SK-N-SH treated with all-trans-retinoic acid at 6 μM for 48 hours (cell line): ENCODE data around the gene FGF14.

Experiments used
- ATAC-seq: fragments of 200-7000 bp; cut with Tn5 transposase; 3 replicates; pipeline ENCODE4 v1.9.1; 2020; ENCODE audit warnings: mild to moderate bottlenecking, moderate library complexity
- ARNTL ChIP-seq: fragments of 450-650 bp; formaldehyde crosslinking; IDR thresholded peaks from 2 replicates; pipeline ENCODE4 v1.5.0; 2020; ENCODE audit warnings: low read depth, mild to moderate bottlenecking, moderate library complexity, borderline replicate concordance
- BACH2 ChIP-seq: fragments of 250-450 bp; sonication (Bioruptor Pico); IDR thresholded peaks from 2 replicates; pipeline ENCODE4 v1.9.0; 2021; ENCODE audit warnings: mild to moderate bottlenecking, borderline replicate concordance
- CREB5 ChIP-seq: fragments of 250-450 bp; sonication (Bioruptor Pico); IDR thresholded peaks from 2 replicates; pipeline ENCODE4 v1.5.1; 2020; ENCODE audit warnings: low read depth, mild to moderate bottlenecking, moderate library complexity
- CSDC2 ChIP-seq: fragments of 250-450 bp; sonication (Bioruptor Pico); IDR thresholded peaks from 2 replicates; pipeline ENCODE4 v1.5.0; 2020; ENCODE audit warnings: mild to moderate bottlenecking, moderate library complexity
- ESRRG ChIP-seq: fragments of 250-450 bp; sonication (Bioruptor Pico); IDR thresholded peaks from 2 replicates; pipeline ENCODE4 v1.6.1; 2021; ENCODE audit warnings: mild to moderate bottlenecking
- GLIS3 ChIP-seq: fragments of 250-450 bp; sonication (Bioruptor Pico); IDR thresholded peaks from 2 replicates; pipeline ENCODE4 v1.5.0; 2020; ENCODE audit warnings: mild to moderate bottlenecking, moderate library complexity
- ISL1 ChIP-seq: fragments of 250-450 bp; sonication (Bioruptor Pico); IDR thresholded peaks from 2 replicates; pipeline ENCODE4 v2.1.2; 2022; ENCODE audit warnings: mild to moderate bottlenecking, moderate library complexity
- OSR1 ChIP-seq: fragments of 250-450 bp; sonication (Bioruptor Pico); IDR thresholded peaks from 2 replicates; pipeline ENCODE4 v1.8.0; 2022; ENCODE audit warnings: moderate library complexity, mild to moderate bottlenecking, inconsistent platforms
- PATZ1 ChIP-seq: fragments of 250-450 bp; sonication (Bioruptor Pico); IDR thresholded peaks from 2 replicates; pipeline ENCODE4 v1.8.0; 2020; ENCODE audit warnings: mild to moderate bottlenecking, moderate library complexity, borderline replicate concordance
- PPARA ChIP-seq: fragments of 250-450 bp; sonication (Bioruptor Pico); IDR thresholded peaks from 2 replicates; pipeline ENCODE4 v1.5.0; 2020; ENCODE audit warnings: mild to moderate bottlenecking, borderline replicate concordance
- RARB ChIP-seq: fragments of 250-450 bp; sonication (Bioruptor Pico); IDR thresholded peaks from 2 replicates; pipeline ENCODE4 v1.8.0; 2021; ENCODE audit warnings: mild to moderate bottlenecking, moderate library complexity
- SNAI2 ChIP-seq: fragments of 250-450 bp; sonication (Bioruptor Pico); IDR thresholded peaks from 2 replicates; pipeline ENCODE4 v1.5.0; 2020; ENCODE audit warnings: mild to moderate bottlenecking, moderate library complexity
- TCF4 ChIP-seq: fragments of 250-450 bp; sonication (Bioruptor Pico); IDR thresholded peaks from 2 replicates; pipeline ENCODE4 v1.8.0; 2021; ENCODE audit warnings: mild to moderate bottlenecking, moderate library complexity, borderline replicate concordance
- TOX ChIP-seq: fragments of 250-450 bp; sonication (Bioruptor Pico); IDR thresholded peaks from 2 replicates; pipeline ENCODE4 v1.8.0; 2021; ENCODE audit warnings: mild to moderate bottlenecking, moderate library complexity, borderline replicate concordance
- ZC3H10 ChIP-seq: fragments of 250-450 bp; sonication (Bioruptor Pico); IDR thresholded peaks from 2 replicates; pipeline ENCODE4 v1.5.1; 2021; ENCODE audit warnings: mild to moderate bottlenecking, moderate library complexity
- ZFP30 ChIP-seq: fragments of 450-650 bp; formaldehyde crosslinking; IDR thresholded peaks from 2 replicates; pipeline ENCODE4 v1.5.0; 2022; ENCODE audit warnings: mild to moderate bottlenecking, moderate library complexity
- ZNF565 ChIP-seq: fragments of 450-650 bp; formaldehyde crosslinking; conservative IDR thresholded peaks from 2 replicates; pipeline ENCODE4 v1.5.0; 2020; ENCODE audit warnings: low read depth, mild to moderate bottlenecking, moderate library complexity
- ZNF70 ChIP-seq: fragments of 450-650 bp; formaldehyde crosslinking; IDR thresholded peaks from 2 replicates; pipeline ENCODE4 v1.5.0; 2020; ENCODE audit warnings: mild to moderate bottlenecking, moderate library complexity
- ZNF8 ChIP-seq: fragments of 450-650 bp; formaldehyde crosslinking; IDR thresholded peaks from 2 replicates; pipeline ENCODE4 v1.5.0; 2020; ENCODE audit warnings: mild to moderate bottlenecking, moderate library complexity
- TF ChIP-seq, protein P1 (sequence below): fragments of 250-450 bp; sonication (Bioruptor Pico); IDR thresholded peaks from 2 replicates; pipeline ENCODE4 v1.5.0; 2020; ENCODE audit warnings: mild to moderate bottlenecking, moderate library complexity
- TF ChIP-seq, protein P2 (sequence below): fragments of 250-450 bp; sonication (Bioruptor Pico); IDR thresholded peaks from 2 replicates; pipeline ENCODE4 v1.5.1; 2021; ENCODE audit warnings: mild to moderate bottlenecking, moderate library complexity
- TF ChIP-seq, protein P3 (sequence below): fragments of 250-450 bp; sonication (Bioruptor Pico); IDR thresholded peaks from 2 replicates; pipeline ENCODE4 v1.8.0; 2021; ENCODE audit warnings: low read depth, mild to moderate bottlenecking, moderate library complexity, borderline replicate concordance

FGF14 gene

GRCh38 chr13:102117175-102117831, 284.5 kb downstream of the FGF14 start:
- no peak for TF ChIP-seq PATZ1 (CRISPR knock-in tag)
- TF ChIP-seq SNAI2 (CRISPR knock-in tag): no peak
- TF ChIP-seq, protein P1, sequence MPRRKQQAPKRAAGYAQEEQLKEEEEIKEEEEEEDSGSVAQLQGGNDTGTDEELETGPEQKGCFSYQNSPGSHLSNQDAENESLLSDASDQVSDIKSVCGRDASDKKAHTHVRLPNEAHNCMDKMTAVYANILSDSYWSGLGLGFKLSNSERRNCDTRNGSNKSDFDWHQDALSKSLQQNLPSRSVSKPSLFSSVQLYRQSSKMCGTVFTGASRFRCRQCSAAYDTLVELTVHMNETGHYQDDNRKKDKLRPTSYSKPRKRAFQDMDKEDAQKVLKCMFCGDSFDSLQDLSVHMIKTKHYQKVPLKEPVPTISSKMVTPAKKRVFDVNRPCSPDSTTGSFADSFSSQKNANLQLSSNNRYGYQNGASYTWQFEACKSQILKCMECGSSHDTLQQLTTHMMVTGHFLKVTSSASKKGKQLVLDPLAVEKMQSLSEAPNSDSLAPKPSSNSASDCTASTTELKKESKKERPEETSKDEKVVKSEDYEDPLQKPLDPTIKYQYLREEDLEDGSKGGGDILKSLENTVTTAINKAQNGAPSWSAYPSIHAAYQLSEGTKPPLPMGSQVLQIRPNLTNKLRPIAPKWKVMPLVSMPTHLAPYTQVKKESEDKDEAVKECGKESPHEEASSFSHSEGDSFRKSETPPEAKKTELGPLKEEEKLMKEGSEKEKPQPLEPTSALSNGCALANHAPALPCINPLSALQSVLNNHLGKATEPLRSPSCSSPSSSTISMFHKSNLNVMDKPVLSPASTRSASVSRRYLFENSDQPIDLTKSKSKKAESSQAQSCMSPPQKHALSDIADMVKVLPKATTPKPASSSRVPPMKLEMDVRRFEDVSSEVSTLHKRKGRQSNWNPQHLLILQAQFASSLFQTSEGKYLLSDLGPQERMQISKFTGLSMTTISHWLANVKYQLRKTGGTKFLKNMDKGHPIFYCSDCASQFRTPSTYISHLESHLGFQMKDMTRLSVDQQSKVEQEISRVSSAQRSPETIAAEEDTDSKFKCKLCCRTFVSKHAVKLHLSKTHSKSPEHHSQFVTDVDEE (CRISPR knock-in tag): no peak
- no peak for TF ChIP-seq BACH2 (CRISPR knock-in tag)
- TF ChIP-seq CREB5: no peak
- TF ChIP-seq ZNF8 (CRISPR knock-in tag): no peak
- TF ChIP-seq ARNTL (CRISPR knock-in tag): no peak
- no peak for TF ChIP-seq ESRRG
- TF ChIP-seq OSR1 (CRISPR knock-in tag): no peak
- no peak for TF ChIP-seq CSDC2 (CRISPR knock-in tag)
- TF ChIP-seq ISL1 (CRISPR knock-in tag): no peak
- TF ChIP-seq ZNF565: no peak
- no peak for TF ChIP-seq ZFP30 (CRISPR knock-in tag)
- TF ChIP-seq, protein P2, sequence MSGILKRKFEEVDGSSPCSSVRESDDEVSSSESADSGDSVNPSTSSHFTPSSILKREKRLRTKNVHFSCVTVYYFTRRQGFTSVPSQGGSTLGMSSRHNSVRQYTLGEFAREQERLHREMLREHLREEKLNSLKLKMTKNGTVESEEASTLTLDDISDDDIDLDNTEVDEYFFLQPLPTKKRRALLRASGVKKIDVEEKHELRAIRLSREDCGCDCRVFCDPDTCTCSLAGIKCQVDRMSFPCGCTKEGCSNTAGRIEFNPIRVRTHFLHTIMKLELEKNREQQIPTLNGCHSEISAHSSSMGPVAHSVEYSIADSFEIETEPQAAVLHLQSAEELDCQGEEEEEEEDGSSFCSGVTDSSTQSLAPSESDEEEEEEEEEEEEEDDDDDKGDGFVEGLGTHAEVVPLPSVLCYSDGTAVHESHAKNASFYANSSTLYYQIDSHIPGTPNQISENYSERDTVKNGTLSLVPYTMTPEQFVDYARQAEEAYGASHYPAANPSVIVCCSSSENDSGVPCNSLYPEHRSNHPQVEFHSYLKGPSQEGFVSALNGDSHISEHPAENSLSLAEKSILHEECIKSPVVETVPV (CRISPR knock-in tag): no peak
- TF ChIP-seq, protein P3, sequence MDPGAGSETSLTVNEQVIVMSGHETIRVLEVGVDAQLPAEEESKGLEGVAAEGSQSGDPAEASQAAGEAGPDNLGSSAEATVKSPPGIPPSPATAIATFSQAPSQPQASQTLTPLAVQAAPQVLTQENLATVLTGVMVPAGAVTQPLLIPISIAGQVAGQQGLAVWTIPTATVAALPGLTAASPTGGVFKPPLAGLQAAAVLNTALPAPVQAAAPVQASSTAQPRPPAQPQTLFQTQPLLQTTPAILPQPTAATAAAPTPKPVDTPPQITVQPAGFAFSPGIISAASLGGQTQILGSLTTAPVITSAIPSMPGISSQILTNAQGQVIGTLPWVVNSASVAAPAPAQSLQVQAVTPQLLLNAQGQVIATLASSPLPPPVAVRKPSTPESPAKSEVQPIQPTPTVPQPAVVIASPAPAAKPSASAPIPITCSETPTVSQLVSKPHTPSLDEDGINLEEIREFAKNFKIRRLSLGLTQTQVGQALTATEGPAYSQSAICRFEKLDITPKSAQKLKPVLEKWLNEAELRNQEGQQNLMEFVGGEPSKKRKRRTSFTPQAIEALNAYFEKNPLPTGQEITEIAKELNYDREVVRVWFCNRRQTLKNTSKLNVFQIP (CRISPR knock-in tag): no peak
- no peak for ATAC-seq

DNA sequence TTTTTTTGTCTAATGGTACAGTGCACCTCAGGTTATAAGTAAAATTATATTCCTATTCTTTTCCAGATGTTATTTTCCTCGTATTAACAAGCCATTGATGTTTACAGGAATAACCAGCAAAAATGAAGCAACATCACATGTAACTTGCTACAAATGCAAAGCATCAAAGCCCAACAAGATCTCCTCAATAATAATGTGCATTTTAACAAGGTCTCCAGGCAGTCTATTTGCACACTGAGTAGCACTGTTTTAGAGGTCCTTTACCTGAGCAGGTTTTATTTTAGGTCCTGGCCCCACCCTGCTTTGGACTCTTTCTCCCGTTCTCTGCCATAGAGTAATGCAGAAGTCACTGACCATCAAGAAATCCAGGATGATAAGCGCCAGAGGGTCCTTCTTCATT, 298.4 kb downstream of the FGF14 start:
- ATAC-seq: no peak
- TF ChIP-seq CSDC2 (CRISPR knock-in tag): no peak
- no peak for TF ChIP-seq ZC3H10 (CRISPR knock-in tag)
- TF ChIP-seq, protein P2 (CRISPR knock-in tag): no peak
- TF ChIP-seq, protein P3 (CRISPR knock-in tag): no peak
- TF ChIP-seq BACH2 (CRISPR knock-in tag): no peak
- TF ChIP-seq ZNF8 (CRISPR knock-in tag): no peak
- no peak for TF ChIP-seq CREB5
- no peak for TF ChIP-seq TCF4 (CRISPR knock-in tag)
- TF ChIP-seq SNAI2 (CRISPR knock-in tag): no peak
- no peak for TF ChIP-seq PATZ1 (CRISPR knock-in tag)
- TF ChIP-seq TOX (CRISPR knock-in tag): no peak
- TF ChIP-seq ZNF70 (CRISPR knock-in tag): no peak
- TF ChIP-seq ZNF565: no peak
- no peak for TF ChIP-seq RARB (CRISPR knock-in tag)
- TF ChIP-seq GLIS3: no peak
- TF ChIP-seq PPARA (CRISPR knock-in tag): no peak
- no peak for TF ChIP-seq ARNTL (CRISPR knock-in tag)
